Embryonic facial prominence (tissue), 1 donor: ENCODE measurements around the gene HASPIN.

Source experiments
- DNase-seq: peaks from one replicate; pipeline ENCODE4 v3.0.0-alpha.2; 2016; ENCODE audit errors: extremely low spot score

HASPIN gene

GRCh38 chr17:3763777-3764170 lies 40.1 kb downstream of the HASPIN start:
- DNase-seq: no peak

- no peak for DNase-seq
Measured at GRCh38 chr17:3765981-3766380, 42.3 kb downstream of the HASPIN start.

DNA sequence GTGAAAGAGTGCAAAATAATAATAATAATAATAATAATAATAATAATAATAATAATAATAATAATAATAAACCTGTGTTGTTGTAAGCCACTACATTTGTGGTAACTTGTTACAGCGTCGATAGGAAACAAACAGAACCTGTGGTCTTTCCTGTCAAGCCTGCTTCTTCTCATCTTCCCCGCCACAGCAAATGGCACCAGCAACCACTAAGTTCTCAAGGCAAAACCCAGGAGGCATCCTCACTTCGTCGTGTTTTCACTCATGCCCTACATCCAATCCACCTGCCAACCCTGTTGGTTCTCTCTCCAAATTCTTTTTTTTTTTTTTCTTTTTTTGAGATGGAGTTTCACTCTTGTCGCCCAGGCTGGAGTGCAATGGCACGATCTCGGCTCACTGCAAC lies 43.1 kb downstream of the HASPIN start:
- DNase-seq: no peak

GRCh38 chr17:3768341-3768740 lies 44.6 kb downstream of the HASPIN start:
- DNase-seq: no peak

DNA sequence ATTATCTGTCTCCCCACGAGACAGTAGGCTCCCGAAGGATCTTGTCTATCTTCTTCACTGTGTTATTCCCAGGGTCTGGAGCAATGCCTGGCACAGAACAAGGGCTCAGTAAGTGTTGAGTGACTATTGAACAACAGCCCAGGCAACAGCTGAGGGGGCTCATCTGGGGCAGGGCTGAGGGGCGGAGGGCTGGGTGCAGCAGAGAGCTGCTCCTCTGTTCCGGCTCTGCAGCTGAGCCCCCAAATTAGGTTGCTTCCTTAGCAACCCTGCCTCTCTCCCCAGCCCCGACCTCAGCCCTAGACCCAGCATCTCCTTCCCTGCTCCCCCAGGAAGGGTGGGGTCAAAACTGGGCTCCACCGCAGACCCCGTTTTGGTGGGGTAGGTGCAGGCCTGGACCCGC lies 45.1 kb downstream of the HASPIN start:
- DNase-seq: no peak

- DNase-seq: no peak
Measured at GRCh38 chr17:3770466-3770865, 46.8 kb downstream of the HASPIN start.

DNA sequence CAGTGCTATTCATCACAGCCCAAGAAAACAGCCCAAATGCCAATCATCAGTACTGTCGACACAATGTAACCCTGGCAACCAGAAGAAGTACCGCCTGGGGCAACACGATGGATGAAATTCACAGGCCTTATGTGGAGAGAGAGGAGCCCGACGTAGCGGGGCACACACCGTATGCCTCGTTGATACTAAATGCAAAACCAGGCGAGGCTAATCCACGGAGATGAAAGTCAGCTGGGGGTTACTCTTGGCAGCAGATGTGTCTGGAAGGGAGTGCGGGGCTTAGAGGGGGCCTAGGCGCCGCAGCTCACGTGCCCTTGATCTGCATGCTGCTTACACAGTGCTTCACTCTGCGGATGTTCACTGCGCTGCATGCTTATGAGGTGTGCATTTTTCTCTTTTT lies 47.4 kb downstream of the HASPIN start:
- DNase-seq: no peak

GRCh38 chr17:3772764-3773163 lies 49.1 kb downstream of the HASPIN start:
- DNase-seq: no peak

DNA sequence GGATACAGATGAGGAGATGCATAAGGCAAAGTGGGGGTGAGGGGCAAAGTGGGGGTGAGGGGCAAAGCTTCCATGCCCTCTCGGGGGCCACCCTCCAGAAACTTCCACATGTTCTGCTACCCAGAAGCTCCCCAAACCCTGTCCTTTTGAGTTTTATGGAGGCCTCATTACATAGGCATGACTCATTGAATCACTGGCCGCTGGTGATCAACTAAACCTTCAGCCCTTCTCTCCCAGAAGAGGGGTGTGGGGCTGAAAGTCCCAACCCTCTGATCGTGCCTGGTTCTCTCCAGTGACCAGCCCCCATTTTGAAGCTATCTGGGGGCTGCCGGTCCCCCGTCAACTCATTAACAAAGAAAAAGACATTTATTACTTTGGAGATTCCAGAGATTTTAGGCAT lies 49.8 kb downstream of the HASPIN start:
- DNase-seq: no peak

DNA sequence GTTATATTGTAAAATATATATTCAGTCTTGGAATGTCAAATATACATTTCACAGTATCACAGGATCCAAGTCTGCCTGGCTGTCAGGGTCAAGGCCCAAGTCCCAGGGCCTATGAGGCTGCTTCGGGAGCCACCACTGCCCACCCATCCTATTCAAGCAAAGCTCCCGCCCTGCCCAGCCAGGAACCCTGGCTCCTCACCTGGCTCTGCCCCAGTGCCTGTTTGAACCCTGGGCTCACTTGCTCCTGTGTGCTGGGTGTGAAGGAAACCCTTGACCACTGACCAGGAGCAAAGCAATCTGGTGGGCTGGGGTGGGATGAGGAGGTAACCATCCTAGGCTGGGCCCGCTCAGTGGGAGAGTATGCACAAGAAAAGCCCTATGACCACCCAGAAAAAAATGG lies 50.3 kb downstream of the HASPIN start:
- no peak for DNase-seq
